Rectal smooth muscle tissue (tissue), 1 donor: ENCODE data around the gene C16orf87.
"Not testable (repeated sequence)": the region's sequence is repeated elsewhere in the genome, so short reads cannot be mapped to it uniquely, and the experiment has no call there.

Experiments
- H3K27ac ChIP-seq: one replicate; pipeline ENCODE4 v1.7.0; 2013; ENCODE audit warnings: low read depth, low read length, inconsistent platforms
- H3K27me3 ChIP-seq: one replicate; pipeline ENCODE4 v1.7.0; 2013; ENCODE audit warnings: low read length; ENCODE audit not compliant: control insufficient read depth, insufficient read depth
- H3K36me3 ChIP-seq: one replicate; pipeline ENCODE4 v1.7.0; 2013; ENCODE audit warnings: low read length; ENCODE audit not compliant: control insufficient read depth, insufficient read depth
- H3K4me1 ChIP-seq: one replicate; pipeline ENCODE4 v1.7.0; 2013; ENCODE audit warnings: low read length; ENCODE audit not compliant: control insufficient read depth, insufficient read depth
- H3K4me3 ChIP-seq: one replicate; pipeline ENCODE4 v1.7.0; 2013; ENCODE audit warnings: low read length
- H3K9ac ChIP-seq: one replicate; pipeline ENCODE4 v1.7.0; 2013; ENCODE audit warnings: low read length

C16orf87 gene, protein sequence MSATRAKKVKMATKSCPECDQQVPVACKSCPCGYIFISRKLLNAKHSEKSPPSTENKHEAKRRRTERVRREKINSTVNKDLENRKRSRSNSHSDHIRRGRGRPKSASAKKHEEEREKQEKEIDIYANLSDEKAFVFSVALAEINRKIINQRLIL

DNA sequence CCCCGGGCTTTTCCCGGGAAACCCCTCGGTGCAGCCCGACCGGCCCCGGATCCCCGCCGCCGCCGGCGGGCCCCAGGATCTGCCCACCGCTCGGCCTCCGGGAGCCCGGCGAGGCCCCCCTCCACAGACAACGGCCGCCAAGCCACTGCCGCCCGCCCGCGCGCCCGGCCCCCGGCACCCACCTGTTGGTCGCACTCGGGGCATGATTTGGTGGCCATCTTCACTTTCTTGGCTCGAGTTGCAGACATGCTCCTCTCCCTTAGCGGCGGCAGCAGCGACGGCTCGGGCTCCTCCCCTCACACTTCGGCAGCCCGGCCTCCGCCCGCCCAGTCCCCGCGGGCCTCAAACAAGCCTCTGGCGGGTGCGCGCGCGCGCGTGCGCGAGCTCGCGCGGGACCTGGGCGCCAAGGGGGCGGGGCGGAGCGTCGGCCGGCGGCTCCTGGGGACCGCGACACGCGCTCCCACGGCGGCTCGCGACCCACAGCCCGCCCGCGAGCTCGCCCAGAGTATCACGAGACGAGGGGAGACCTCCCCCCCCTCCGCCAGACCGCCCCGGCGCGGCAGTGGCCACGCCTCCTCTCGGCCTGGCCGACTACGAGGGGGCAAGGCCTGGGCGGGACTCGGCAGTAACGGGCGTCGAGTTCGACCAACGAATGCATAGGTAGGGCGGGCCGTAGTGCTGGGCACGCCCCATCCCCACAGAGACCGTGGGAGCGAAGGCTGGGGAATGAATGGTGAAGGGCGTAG lies at the start of gene C16orf87:
C16orf87 (minus strand) TSS at position 279 of the 746 bp plus-strand sequence; CDS start at position 248, 31 bp downstream.
- peaks cover 6% of the 10 kb centered on the region for H3K4me1 ChIP-seq
- no peaks in the 10 kb centered on the region for H3K27me3 ChIP-seq
- H3K36me3 ChIP-seq = no peaks in the 10 kb centered on the region
- peak within 1 kb of the TSS; percentile 85 for H3K4me3 ChIP-seq
- H3K9ac ChIP-seq = peak within 1 kb of the TSS; percentile 62
- peak within 1 kb of the TSS; percentile 83 for H3K27ac ChIP-seq

GRCh38 chr16:46875243-46875642 lies 44.3 kb upstream of the C16orf87 start:
- no peaks in the 10 kb centered on the region for H3K4me1 ChIP-seq
- H3K4me3 ChIP-seq = no peak overlapping the region
- H3K27ac ChIP-seq = no peak overlapping the region
- H3K9ac ChIP-seq = no peak overlapping the region
- H3K27me3 ChIP-seq = no peaks in the 10 kb centered on the region
- H3K36me3 ChIP-seq = no peaks in the 10 kb centered on the region

DNA sequence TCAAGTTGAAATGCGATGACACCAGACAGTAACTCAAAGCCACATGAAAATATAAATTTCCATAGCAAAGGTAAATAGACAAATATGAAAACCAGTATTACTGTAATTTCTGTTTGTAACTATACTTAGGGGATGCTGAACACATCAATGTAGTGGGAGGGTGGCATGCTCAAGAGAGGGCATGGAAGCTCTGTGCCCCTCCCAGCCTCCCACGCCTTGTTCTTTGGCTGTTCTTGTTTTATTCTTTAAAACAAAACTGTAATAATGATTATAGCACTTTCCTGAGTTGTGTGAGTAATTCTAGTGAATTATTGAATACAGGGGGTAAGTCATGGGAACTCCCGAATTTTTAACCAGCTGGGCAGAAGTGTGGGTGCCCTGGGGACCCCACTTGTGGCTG lies 42.2 kb upstream of the C16orf87 start:
- Histone ChIP-seq H3K4me1 (no peaks in the 10 kb centered on the region), H3K36me3 (no peaks in the 10 kb centered on the region), H3K27me3 (no peaks in the 10 kb centered on the region), H3K9ac (no peak overlapping the region), H3K27ac (no peak overlapping the region), H3K4me3 (no peak overlapping the region)

GRCh38 chr16:46871597-46871996 lies 40.6 kb upstream of the C16orf87 start:
- no peaks in the 10 kb centered on the region for H3K4me1 ChIP-seq
- H3K27me3 ChIP-seq = no peaks in the 10 kb centered on the region
- no peak overlapping the region for H3K27ac ChIP-seq
- no peak overlapping the region for H3K4me3 ChIP-seq
- no peak overlapping the region for H3K9ac ChIP-seq
- H3K36me3 ChIP-seq = no peaks in the 10 kb centered on the region

GRCh38 chr16:46868891-46869290 lies 37.9 kb upstream of the C16orf87 start:
- H3K36me3 ChIP-seq, H3K27me3 ChIP-seq, H3K27ac ChIP-seq, H3K4me3 ChIP-seq, H3K4me1 ChIP-seq, H3K9ac ChIP-seq: not testable (repeated sequence)

DNA sequence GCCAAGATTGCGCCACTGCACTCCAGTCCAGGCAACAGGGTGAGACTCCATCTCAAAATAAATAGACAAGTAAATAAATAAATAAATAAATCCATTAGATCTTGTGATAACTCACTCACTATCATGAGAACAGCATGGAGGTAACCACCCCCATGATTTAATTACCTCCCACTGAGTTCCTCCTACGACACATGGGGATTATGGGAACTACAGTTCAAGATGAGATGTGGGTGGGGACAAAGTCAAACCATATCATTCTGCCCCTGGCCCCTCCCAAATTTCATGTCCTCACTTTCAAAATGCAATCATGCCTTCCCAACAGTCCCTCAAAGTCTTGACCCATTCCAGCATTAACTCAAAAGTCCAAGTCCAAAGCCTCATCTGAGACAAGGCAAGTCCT lies 36.5 kb upstream of the C16orf87 start:
- H3K27me3 ChIP-seq, H3K4me3 ChIP-seq, H3K4me1 ChIP-seq, H3K9ac ChIP-seq, H3K36me3 ChIP-seq, H3K27ac ChIP-seq: not testable (repeated sequence)

GRCh38 chr16:46866286-46866685 lies 35.3 kb upstream of the C16orf87 start:
- H3K27me3 ChIP-seq = no peaks in the 10 kb centered on the region
- no peaks in the 10 kb centered on the region for H3K36me3 ChIP-seq
- no peak overlapping the region for H3K27ac ChIP-seq
- H3K4me3 ChIP-seq = no peak overlapping the region
- no peaks in the 10 kb centered on the region for H3K4me1 ChIP-seq
- H3K9ac ChIP-seq = no peak overlapping the region

- Histone ChIP-seq H3K4me1 (no peaks in the 10 kb centered on the region), H3K4me3 (no peak overlapping the region), H3K9ac (no peak overlapping the region), H3K36me3 (no peaks in the 10 kb centered on the region), H3K27me3 (no peaks in the 10 kb centered on the region), H3K27ac (no peak overlapping the region)
These were observed 31.8 kb upstream of the C16orf87 start for GRCh38 chr16:46862555-46863447.

DNA sequence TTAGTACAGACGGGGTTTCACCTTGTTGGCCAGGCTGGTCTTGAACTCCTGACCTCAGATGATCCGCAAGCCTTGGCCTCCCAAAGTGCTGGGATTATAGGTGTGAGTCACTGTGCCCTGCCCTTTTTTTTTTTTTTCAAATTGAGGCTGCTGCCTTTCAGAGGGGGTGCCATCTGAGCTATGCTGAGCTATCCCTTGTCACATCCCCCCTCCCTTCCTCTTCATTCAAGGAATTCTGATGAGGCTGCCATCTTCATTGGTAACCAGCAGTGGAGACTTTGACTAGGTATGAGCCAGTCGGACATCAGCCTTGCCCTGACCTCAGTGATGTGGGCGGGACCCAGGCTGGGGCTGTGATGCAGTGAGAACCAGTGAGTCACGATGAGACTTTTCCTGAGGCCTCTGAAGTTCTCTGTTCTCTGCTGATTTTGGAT lies 28.8 kb upstream of the C16orf87 start:
- H3K4me3 ChIP-seq = no peak overlapping the region
- no peak overlapping the region for H3K9ac ChIP-seq
- H3K36me3 ChIP-seq = no peaks in the 10 kb centered on the region
- H3K27me3 ChIP-seq = no peaks in the 10 kb centered on the region
- no peak overlapping the region for H3K27ac ChIP-seq
- no peaks in the 10 kb centered on the region for H3K4me1 ChIP-seq

DNA sequence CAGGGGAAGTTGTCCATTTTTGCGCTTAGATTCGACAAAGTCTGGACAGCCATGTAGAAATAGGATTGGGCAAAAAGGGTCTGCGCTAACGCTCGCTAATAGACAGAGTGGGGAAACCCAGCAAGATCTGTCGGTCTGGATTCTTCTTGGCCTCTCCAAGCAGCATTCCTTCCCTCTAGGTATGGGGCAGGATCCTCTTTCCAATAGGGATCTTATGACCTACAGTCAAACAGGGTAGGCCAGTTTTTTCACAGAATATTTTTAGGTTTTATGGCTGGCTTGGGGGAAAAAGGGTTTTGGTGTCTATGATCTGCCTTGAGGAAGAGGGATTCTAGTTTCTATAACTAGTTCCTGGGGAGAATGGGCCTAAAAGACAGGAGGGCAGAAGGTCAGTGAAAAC lies 27.2 kb upstream of the C16orf87 start:
- Histone ChIP-seq H3K27ac (no peak overlapping the region), H3K9ac (no peak overlapping the region), H3K4me3 (no peak overlapping the region), H3K27me3 (no peaks in the 10 kb centered on the region), H3K4me1 (no peaks in the 10 kb centered on the region), H3K36me3 (no peaks in the 10 kb centered on the region)

- Histone ChIP-seq H3K9ac (no peak overlapping the region), H3K27me3 (no peaks in the 10 kb centered on the region), H3K4me1 (no peaks in the 10 kb centered on the region), H3K27ac (no peak overlapping the region), H3K4me3 (no peak overlapping the region), H3K36me3 (no peaks in the 10 kb centered on the region)
These were observed 26.5 kb upstream of the C16orf87 start for GRCh38 chr16:46857368-46857945.

- Histone ChIP-seq H3K27me3 (no peaks in the 10 kb centered on the region), H3K9ac (no peak overlapping the region), H3K36me3 (no peaks in the 10 kb centered on the region), H3K4me1 (no peaks in the 10 kb centered on the region), H3K27ac (no peak overlapping the region), H3K4me3 (no peak overlapping the region)
These were observed 24.4 kb upstream of the C16orf87 start for GRCh38 chr16:46855389-46855788.
